Osteoblast (primary cell): ENCODE results near the gene SEPTIN1. TPM values are rescaled to one million over a fixed set of nuclear protein-coding genes. Genes with fewer than 3 reads are reported as not detected.
"Not testable (repeated sequence)": the region's sequence is repeated elsewhere in the genome, so short reads cannot be mapped to it uniquely, and the experiment has no call there.

Source experiments
- DNase-seq: peaks from one replicate; pipeline ENCODE4 v3.0.0; 2011; ENCODE audit warnings: low spot score, mixed read lengths; ENCODE audit not compliant: insufficient read length; ENCODE audit errors: missing footprints
- H2AFZ ChIP-seq: 2 replicates; pipeline ENCODE4 v1.6.0; 2011; ENCODE audit warnings: mild to moderate bottlenecking, low read length
- H3K27ac ChIP-seq: 2 replicates; pipeline ENCODE4 v1.5.1; 2011; ENCODE audit warnings: mild to moderate bottlenecking, low read depth, low read length, moderate library complexity
- H3K27me3 ChIP-seq: 2 replicates; pipeline ENCODE4 v1.6.0; 2012; ENCODE audit warnings: mild to moderate bottlenecking, control low read depth, inconsistent platforms, low read length, moderate library complexity; ENCODE audit not compliant: insufficient read depth
- H3K36me3 ChIP-seq: 2 replicates; pipeline ENCODE4 v1.5.1; 2011; ENCODE audit warnings: mild to moderate bottlenecking, low read length, control low read depth, moderate library complexity; ENCODE audit not compliant: insufficient read depth
- H3K4me1 ChIP-seq: 2 replicates; pipeline ENCODE4 v1.5.1; 2011; ENCODE audit warnings: mild to moderate bottlenecking, low read length, control low read depth, moderate library complexity; ENCODE audit not compliant: insufficient read depth
- H3K4me2 ChIP-seq: 2 replicates; pipeline ENCODE4 v1.6.0; 2011; ENCODE audit warnings: mild to moderate bottlenecking, low read length; ENCODE audit not compliant: insufficient read depth
- H3K4me3 ChIP-seq: fragments of 200-600 bp; sonication (generic); 3 replicates; pipeline ENCODE4 v1.5.1; 2012; ENCODE audit warnings: mild to moderate bottlenecking, low read length, inconsistent platforms; ENCODE audit not compliant: insufficient read depth
- H3K79me2 ChIP-seq: 2 replicates; pipeline ENCODE4 v1.6.0; 2012; ENCODE audit warnings: mild to moderate bottlenecking, low read length, control low read depth, inconsistent platforms; ENCODE audit not compliant: insufficient read depth
- H3K9me3 ChIP-seq: 2 replicates; pipeline ENCODE4 v1.5.1; 2011; ENCODE audit warnings: low read depth, low read length, control low read depth
- H4K20me1 ChIP-seq: 2 replicates; pipeline ENCODE4 v1.6.0; 2012; ENCODE audit warnings: mild to moderate bottlenecking, low read length, control low read depth; ENCODE audit not compliant: insufficient read depth
- total RNA-seq: library from RNA; depleted of rRNA; stranded (reverse); fragments of >200 nt; gene quantifications from 2 replicates; pipeline ENCODE4 v1.2.3, GENCODE V29; 2012
- TF ChIP-seq, protein P1 (sequence below): IDR thresholded peaks from 2 replicates; pipeline ENCODE4 v1.5.1; 2011; ENCODE audit warnings: mild to moderate bottlenecking, low read depth, low read length, moderate library complexity; ENCODE audit errors: extremely low read depth

The SEPTIN1 gene
- total RNA-seq, 1 donor, result not detected

DNA sequence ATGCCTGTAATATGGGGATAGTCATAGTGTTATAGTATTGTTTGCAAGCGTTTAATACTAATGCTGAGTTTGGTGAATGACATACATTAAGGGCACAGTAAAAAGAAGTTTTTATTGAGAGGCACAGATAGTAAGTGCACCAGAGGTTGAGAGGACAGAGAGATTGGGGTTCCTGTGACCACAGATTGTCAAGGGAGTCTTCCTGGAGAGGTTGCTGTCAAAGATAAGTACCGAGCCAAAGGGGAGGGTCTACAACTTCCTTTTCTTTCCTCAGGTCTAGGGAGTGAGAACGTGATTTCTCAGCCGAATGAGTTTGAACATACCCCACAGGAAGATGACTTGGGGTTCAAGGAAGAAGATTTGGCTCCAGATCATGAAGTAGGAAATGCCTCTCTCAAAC is 14.7 kb upstream of the SEPTIN1 start:
- peaks cover 26% of the 10 kb centered on the region for H3K4me1 ChIP-seq
- no peak for DNase-seq
- H3K27me3 ChIP-seq, result no peaks in the 10 kb centered on the region
- H3K4me3 ChIP-seq, result no peak overlapping the region
- H3K36me3 ChIP-seq, result peaks cover 4% of the 10 kb centered on the region
- TF ChIP-seq, protein P1, sequence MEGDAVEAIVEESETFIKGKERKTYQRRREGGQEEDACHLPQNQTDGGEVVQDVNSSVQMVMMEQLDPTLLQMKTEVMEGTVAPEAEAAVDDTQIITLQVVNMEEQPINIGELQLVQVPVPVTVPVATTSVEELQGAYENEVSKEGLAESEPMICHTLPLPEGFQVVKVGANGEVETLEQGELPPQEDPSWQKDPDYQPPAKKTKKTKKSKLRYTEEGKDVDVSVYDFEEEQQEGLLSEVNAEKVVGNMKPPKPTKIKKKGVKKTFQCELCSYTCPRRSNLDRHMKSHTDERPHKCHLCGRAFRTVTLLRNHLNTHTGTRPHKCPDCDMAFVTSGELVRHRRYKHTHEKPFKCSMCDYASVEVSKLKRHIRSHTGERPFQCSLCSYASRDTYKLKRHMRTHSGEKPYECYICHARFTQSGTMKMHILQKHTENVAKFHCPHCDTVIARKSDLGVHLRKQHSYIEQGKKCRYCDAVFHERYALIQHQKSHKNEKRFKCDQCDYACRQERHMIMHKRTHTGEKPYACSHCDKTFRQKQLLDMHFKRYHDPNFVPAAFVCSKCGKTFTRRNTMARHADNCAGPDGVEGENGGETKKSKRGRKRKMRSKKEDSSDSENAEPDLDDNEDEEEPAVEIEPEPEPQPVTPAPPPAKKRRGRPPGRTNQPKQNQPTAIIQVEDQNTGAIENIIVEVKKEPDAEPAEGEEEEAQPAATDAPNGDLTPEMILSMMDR, result no peak
- H3K79me2 ChIP-seq, result peaks cover 17% of the 10 kb centered on the region
- no peak overlapping the region for H3K27ac ChIP-seq
- H2AFZ ChIP-seq, result no peak overlapping the region
- H4K20me1 ChIP-seq, result no peaks in the 10 kb centered on the region
- H3K9me3 ChIP-seq, result no peaks in the 10 kb centered on the region
- no peak overlapping the region for H3K4me2 ChIP-seq

- peaks cover 17% of the 10 kb centered on the region for H3K79me2 ChIP-seq
- not testable (repeated sequence) for H3K27ac ChIP-seq, H3K4me3 ChIP-seq, H3K36me3 ChIP-seq, H3K9me3 ChIP-seq, H3K4me2 ChIP-seq, H4K20me1 ChIP-seq, H3K27me3 ChIP-seq, DNase-seq, H2AFZ ChIP-seq
- peaks cover 26% of the 10 kb centered on the region for H3K4me1 ChIP-seq
Observed at GRCh38 chr16:30396627-30397026, 14.3 kb upstream of the SEPTIN1 start.

GRCh38 chr16:30395992-30396585 is 13.7 kb upstream of the SEPTIN1 start:
- Histone ChIP-seq H3K9me3 (no peaks in the 10 kb centered on the region), H4K20me1 (no peaks in the 10 kb centered on the region), H3K4me3 (peak overlapping the region; percentile 92), H3K4me1 (peaks cover 26% of the 10 kb centered on the region), H3K27me3 (no peaks in the 10 kb centered on the region), H3K36me3 (peaks cover 4% of the 10 kb centered on the region), H3K27ac (peak overlapping the region; percentile 41), H2AFZ (peak overlapping the region; percentile 76), H3K79me2 (peaks cover 17% of the 10 kb centered on the region), H3K4me2 (peak overlapping the region; percentile 86)
- TF ChIP-seq, protein P1, result no peak
- DNase-seq, result no peak

DNA sequence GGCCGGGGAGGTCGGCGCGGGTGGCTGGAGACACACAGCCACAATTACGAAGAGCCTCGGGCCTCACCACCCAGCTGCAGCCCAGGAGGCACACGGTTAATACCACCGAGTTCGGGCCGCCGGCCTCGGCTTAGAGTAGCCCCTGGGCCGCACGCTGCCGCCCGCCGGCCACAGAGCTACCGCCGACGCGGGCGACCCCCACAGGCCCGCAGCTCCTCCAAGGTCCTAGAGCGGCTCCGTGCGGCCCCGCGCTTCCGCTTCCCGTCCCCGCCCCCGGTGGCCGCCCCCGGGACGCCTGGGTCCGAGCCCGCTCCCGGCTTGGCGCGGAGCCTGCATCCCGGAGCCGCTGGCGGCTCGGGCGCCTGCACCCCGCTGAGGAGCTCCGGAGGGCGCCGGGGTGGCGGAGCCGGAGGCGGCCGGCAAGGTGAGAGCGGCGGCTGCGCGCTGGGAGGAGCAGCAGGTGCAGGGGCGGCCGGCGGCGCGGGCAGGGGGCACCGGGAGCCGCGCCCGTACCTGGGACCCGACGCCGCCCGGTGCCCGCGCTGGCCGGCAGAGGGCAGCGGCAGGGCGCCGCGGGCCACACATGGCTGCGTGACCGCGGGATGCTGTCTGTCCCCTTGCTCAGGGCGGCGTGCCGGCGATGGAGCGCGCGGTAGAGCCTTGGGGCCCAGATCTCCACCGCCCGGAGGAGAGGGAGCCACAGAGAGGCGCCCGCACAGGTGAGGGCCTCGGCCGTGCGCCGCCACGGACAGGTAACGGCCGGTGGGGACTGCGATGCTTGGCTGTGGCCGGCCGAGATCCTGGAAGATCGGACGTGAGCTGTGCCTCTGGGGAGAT is 13.0 kb upstream of the SEPTIN1 start, which contains the start of gene ZNF48:
ZNF48 (plus strand) TSS at position 266 of the 837 bp plus-strand sequence; CDS start at position 641, 375 bp downstream.
- peak within 1 kb of the TSS; percentile 69 for H3K27ac ChIP-seq
- peak within 1 kb of the TSS; percentile 89 for H2AFZ ChIP-seq
- DNase-seq, result peak; percentile 99
- H3K36me3 ChIP-seq, result peaks cover 4% of the 10 kb centered on the region
- no peaks in the 10 kb centered on the region for H3K27me3 ChIP-seq
- H3K9me3 ChIP-seq, result no peaks in the 10 kb centered on the region
- no peaks in the 10 kb centered on the region for H4K20me1 ChIP-seq
- peaks cover 26% of the 10 kb centered on the region for H3K4me1 ChIP-seq
- peak within 1 kb of the TSS; percentile 86 for H3K4me2 ChIP-seq
- peaks cover 17% of the 10 kb centered on the region for H3K79me2 ChIP-seq
- TF ChIP-seq, protein P1, result no peak
- peak within 1 kb of the TSS; percentile 92 for H3K4me3 ChIP-seq
